HG03175 (cell line): Measurements from ENCODE around the gene MTHFD2L.
"Not testable (repeated sequence)": the region's sequence is repeated elsewhere in the genome, so short reads cannot be mapped to it uniquely, and the experiment has no call there.

ENCODE experiments used
- ATAC-seq: cut with Tn5 transposase; IDR thresholded peaks from one replicate; pipeline ENCODE4 v1.9.1; 2021; ENCODE audit warnings: mild to moderate bottlenecking, moderate library complexity; ENCODE audit not compliant: unreplicated experiment

The MTHFD2L gene

DNA sequence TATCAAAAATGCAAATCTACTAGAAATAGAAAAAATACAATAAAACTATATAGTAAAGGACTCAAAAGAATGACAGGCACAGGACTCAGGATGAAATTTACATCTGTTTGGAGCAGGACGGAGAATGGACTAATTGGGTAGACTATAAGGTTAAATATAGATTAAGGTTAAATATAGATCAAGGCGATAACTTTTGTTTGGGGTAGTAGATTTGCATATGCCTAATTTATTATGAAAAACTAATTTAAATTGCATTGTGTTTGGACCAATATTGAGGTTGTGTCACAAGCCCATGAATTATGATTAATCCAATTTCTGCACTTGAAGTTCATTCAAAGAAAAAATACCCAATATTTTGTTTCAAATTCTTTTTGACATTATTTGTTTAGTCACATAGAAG is 31.0 kb downstream of the MTHFD2L start:
- no peak for ATAC-seq

DNA sequence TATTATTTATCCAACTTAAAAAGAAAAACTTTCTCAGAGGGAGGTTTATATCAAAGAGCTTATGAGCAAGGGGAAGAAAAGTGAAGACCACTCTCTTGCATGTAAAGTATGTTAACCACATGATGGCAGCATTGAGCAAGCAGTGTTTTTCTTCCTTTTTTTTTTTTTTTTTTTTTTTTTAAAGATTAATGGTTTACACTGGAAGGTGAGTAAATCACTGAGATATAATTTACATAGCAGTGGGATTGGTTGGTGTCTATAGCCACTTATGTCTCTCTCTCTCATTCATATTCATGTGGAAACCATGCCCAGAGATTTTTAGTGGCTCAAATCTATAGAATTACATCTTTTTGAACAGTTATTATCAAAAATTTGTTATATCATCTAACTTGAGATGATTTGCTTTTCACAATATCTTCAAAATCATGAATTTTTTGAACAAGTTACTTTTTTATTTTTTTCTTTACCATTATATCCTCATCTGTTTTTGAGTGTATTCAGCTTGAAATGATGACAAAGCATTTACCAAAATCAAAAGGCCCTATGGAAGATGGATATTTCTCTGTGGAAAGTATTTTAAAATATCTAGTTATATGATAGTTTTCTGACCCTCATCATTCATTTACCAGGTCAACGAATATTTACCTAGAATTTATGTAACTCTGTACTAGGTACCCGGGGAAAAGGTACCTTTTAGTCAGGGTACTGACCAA is 31.6 kb downstream of the MTHFD2L start:
- peak; percentile 64 for ATAC-seq

DNA sequence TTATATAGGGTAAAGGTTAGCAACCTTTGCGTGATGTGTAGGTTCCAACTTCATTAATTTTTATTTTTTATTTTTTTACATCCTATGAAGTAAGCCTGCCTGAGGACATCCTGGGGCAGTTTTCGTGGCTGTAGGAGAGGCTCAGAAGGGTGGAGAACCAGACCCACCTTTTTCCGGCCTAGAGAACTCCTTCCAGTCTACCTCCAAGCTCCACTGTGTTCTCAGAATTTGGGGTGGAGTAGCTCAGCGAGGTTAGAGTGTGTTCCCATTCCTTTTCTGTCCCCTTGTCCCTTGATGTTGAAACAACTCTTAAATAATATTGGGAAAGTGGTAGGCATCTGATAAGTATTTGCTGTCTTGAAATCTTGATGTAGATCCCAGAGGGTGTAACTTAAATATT is 32.4 kb downstream of the MTHFD2L start:
- no peak for ATAC-seq

DNA sequence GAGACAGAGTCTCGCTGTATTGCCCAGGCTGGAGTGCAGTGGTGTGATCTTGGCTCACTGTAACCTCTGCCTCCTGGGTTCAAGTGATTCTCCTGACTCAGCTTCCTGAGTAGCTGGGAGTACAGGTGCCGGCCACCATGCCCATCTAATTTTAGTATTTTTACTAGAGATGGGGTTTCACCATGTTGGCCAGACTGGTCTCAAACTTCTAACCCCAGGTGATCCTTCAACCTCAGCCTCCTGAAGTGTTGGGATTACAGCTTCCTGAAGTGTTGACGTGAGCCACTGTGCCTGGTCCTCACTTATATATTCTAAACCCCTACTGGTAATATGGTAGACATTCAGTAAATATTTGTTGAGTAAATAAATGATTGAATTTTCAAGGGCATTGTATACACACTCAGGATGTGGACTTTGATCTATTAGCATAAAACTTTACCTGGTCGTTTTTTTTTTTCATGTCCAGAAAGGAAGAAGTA is 33.0 kb downstream of the MTHFD2L start:
- ATAC-seq, result no peak

DNA sequence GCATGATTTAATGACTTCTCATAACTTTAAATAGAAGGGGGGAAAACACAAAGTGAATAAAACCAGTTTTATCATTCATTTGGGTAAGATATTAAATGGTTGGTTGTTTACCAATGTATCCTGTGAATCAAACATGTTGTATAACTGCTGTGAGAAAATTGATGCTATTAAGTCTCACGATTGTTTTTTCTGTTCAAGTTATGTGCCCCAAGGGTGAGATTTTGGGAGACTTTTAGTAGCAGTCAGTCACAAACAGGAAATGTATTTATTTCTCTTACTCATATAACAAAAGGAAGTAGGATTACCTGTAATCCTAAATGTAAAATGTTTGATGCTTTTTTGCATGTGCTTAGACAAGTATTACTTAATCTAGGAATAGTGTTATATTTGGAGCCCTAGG is 39.2 kb downstream of the MTHFD2L start:
- ATAC-seq, result no peak

DNA sequence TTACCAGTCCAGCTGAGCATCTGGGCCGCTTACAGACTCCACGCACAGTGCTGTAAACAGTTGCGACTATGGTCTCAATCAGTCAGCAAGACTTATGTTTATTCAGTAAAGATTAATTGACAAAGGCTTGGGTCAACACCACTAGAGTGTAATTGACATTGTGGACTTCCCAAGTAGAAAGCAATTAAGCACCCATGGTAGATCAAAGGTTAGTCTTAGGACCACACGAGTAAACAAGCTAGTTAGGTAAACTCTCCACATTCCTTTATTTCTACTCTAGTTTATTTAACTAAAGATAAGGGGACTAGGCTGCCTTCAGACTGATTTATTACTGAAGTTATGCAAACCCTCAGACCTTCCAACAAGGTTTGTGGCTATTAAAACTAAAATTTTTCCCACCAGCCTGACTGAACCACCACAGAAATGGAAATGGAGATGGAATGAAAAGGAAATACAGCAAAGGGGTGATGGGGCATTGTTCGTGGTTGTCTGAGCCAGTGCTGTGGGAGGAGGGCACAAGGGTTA is 44.2 kb downstream of the MTHFD2L start:
- no peak for ATAC-seq

DNA sequence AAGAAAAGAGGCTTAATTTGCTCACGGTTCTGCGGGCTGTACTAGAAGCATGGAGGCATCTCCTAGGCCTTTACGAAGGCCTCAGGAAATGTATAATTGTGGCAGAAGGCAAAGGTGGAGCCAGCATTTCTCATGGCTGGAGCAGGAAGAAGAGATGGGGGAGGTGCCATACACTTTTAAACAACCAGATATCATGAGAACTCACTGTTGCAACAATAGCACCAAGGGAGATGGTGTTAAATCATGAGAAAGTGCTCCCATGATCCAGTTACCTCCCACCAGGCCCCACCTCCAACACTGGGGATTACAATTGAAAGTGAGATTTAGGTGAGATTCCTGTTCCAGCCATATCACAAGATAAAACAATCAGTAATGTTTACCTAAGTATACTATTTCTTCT is 45.5 kb downstream of the MTHFD2L start:
- no peak for ATAC-seq

DNA sequence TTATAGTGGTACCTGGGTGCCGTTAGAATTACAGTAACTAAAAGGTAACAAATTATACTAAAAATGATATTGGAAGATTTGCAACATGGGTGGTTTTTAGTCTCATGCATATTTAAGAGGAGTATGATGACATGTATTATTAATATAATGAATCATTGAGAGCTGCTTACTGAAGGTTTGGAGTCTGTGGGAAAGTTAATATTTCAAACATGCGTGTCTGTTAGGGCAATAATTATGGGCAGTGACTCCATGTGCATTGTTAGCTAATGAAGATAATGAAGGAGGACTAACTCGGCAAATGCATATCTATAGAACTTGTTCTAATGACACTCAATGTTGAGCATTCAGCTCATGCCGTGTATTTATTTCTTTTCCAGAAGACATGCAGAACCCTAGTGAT is 47.1 kb downstream of the MTHFD2L start:
- no peak for ATAC-seq

DNA sequence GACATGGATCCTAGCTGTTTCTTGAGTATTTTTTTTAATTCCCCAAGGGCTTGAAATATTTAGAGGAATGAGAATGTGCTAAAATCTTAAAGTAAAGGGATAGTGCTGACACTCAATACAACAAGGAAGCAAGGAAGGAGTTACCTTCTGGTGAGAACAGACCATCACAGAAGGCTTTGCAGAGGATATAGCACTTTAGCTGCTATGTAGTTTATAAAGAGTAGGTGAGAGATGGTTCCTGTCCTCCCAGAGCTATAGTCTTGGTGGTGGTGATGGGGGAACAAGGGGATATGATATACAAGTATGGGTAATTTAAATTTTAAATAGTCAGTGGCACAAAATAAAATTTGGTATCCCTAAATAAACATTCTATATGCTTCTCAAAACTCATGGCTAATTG is 47.6 kb downstream of the MTHFD2L start:
- ATAC-seq, result no peak

DNA sequence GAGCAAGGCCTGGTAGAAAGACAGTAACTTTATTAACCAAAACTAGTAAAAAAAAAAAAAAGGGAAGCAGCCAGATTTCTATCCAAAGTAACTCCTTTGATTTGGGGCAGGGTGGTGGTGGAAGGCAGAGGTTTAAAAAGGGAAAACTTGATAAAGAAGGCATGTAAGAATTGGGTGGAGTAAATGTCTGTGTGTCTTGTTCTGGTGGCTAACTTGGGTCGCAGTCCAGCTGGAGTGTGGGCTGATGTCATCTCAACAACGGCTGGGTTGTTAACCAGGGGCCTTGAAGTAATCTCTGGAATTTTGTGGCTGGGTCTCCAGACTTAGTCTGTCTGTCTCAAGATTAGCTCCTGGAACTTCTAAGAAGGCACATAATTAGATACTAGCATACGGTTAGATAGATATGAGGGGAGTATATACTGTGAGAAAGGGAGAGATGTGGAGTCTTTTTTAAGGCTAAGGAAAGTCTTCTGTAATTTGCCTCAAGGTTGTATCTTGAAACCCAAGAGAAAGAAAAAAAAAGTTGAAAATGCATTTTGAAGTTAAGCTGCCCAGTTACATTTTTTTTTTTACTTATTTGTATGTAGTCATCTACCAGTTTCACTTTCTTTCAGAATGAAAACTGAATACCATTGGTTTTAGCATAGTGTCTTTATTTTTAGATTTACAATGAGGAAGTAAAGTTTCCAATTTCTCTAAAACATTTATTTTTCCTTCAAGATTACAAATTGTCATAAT is 48.3 kb downstream of the MTHFD2L start:
- peak; percentile 91 for ATAC-seq

DNA sequence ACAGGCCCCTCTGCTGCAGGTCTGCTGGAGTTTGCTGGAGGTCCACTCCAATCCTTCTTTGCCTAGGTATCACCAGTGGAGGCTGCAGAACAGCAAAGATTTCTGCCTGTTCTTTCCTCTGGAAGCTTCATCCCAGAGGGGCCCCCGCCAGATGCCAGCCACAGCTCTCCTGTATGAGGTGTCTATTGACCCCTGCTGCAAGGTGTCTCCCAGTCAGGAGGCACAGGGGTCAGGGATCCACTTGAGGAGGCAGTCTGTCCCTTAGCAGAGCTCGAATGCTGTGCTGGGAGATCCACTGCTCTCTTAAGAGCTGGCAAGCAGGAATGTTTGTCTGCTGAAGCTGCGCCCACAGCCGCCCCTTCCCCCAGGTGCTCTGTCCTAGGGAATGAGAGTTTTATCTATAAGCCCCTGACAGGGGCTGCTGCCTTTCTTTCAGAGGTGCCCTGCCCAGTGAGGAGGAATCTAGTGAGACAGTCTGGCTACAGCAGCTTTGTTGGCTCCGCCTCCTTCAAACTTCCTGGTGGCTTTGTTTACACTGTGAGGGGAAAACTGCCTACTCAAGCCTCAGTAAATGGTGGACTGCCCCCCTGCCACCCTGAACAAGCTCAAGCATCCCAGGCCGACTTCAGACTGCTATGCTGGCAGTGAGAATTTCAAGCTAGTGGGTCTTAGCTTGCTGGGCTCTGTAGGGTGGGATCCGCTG is 56.7 kb downstream of the MTHFD2L start:
- not testable (repeated sequence) for ATAC-seq

DNA sequence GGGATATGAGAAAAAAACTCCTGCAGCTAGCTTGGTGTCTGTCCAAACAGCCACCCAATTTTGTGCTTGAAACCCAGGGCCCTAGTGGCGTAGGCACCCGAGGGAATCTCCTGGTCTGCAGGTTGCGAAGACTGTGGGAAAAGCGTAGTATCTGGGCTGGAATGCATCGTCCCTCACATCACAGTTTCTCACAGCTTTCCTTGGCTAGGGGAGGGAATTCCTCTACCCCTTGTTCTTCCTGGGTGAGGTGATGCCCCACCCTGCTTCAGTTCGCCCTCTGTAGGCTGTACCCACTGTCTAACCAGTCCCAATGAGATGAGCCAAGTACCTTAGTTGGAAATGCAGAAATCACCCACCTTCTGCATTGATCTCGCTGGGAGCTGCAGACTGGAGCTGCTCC is 57.3 kb downstream of the MTHFD2L start:
- not testable (repeated sequence) for ATAC-seq

DNA sequence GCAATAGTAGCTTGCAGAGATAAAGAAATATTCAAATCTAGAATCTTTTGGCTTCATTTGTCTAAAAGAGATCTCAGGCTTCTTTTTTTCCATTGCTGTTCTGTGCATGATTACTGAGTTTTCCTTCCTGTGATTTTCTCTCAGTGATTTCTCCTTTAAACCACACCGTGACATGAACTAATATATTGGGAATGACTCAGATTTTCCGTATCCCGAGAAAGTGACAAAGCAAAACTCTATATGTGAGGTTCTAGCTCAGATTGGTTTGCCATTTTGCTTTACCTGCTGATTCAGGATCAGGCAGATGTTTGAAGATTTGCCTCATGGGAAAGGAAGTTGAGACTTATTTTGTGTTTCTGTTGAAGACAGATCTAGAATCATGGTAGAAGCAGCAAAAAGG is 59.4 kb downstream of the MTHFD2L start:
- ATAC-seq, result no peak

DNA sequence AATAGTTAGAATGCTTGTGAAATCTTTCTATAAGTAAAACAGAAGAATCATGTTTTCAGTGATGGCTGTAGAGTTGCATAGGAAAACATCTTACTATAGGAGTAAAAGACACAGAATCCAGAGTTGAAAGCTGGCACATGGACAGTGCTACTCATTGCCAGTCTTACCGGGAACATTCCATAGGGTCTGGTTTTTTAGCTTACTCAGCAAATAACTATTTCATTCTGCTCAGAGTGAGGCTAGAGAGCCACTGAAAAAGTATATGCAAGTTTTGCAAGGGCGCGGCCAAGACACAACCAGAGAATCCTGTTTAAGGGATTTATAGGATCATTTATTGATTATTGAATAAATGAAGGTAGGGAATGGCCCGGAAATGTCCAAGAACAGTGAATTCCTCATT is 60.3 kb downstream of the MTHFD2L start:
- no peak for ATAC-seq

DNA sequence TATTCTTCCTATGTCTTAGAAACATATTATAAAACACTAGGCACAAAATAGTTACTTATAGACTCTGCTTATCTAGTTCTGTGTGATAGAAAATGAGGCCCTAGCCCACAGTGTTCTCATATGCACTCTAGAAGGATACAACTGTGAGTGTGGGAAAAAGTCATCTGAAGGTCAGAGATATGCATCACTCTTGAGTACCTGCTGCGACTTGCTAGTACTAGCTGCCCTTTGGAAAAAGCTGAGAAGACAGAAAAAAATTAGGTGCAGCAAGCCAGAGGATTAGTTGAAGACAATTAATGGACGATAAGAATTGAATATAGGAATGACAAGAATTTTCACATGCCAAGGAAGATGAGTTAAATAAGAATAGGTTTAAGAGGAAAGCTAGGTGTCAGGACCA is 61.3 kb downstream of the MTHFD2L start:
- ATAC-seq, result no peak

DNA sequence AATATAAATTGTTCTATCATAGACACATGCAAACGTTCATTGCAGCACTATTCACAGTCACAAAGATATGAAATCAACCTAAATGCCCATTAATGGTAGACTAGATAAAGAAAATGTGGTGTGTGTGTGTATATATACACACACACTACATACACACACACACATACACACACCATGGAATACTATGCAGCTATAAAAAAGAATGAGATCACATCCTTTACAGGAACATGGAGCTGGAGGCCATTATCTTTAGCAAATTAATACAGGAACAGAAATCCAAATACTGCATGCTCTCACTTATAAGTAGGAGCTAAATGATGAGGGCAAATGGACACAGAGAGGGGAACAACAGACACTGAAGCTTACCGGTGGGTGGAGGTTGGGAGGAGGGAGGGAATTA is 65.2 kb downstream of the MTHFD2L start:
- ATAC-seq, result no peak

DNA sequence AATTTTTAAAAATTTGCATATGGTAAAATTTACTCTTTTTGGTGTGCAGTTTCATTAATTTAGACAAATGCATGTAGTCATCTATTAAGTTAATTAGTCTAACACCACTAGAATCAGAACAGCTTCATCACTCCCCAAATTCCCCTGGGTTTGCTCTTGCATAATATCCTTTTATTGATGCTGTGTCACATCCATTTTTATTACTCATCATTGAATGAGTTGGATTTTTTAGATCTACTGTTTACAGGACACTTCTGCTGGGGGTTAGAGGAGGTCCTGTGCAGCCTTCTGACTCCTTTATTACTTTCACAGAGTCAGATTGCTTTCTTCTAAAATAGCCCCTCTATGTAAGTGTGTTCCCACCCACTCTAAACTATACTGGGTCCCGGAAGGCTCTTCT is 65.9 kb downstream of the MTHFD2L start:
- ATAC-seq, result no peak

DNA sequence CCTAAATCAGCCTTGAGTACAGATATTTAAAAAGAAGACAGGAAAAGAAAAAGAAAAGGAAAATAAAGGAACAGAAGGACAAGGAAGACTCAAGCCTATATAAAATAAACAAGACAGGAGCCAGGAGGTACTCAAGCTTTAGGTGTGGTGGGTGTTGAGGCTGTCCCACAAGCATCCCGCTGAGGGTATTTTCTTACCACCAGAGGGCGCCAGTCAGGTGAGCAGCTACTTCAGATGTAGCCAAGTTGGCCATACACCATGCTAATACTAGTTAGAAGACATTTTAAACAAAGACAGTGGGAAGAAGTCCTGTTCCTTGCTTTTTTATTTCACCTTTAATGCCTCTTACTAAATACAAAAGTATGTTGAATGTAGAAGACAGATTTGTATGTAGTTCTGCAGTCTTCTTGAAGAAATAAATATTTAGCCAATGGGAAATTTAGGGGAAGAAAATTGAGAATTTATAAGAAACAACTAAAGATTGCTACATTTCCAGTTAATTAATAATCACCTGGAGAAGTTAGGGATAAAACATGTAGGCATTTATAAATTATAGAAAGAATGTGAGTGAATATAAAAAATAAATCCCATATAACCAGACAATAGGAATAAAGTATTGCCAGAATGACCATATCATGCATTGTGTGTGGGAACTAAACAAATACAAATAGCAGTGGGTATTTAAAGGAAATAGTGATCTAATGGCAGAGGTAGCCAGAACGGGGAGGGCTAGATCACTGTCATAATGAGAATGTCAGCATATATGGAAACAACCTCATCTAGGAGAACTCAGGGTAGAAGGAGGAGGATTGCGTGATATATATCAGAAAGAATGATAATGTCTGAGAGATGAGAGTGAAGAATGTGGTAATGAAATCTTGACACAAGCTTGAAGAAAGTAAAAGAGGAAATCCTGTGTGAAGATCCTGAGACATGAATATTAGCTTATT is 71.0 kb downstream of the MTHFD2L start:
- peak; percentile 88 for ATAC-seq

DNA sequence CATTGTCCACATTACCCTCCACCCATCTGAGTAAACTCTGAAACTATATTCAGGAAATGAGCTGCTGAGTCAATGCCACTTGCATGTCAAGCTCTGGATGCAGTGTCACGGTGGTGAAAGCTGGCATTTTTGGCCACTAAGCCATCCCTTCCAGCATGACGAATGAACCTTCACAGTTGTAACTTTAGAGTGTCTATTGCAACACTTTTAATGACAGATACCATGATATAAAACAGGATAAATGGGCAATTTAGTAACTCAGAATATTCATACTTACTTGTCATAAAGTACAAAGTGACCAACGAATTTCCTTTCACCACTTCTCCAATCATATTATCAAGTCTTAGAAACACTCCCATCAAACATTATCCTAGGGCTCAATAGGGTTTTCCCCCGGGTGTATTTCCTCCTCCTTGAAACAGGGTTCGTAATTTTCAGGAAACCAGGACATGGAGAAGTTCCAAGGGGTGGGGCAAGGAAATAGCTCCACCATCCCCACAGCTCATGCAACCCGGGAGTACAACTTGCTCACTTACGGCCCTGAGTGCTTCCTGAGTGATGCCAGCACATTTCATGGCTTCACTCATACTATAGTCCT is 73.1 kb downstream of the MTHFD2L start:
- peak; percentile 36 for ATAC-seq

DNA sequence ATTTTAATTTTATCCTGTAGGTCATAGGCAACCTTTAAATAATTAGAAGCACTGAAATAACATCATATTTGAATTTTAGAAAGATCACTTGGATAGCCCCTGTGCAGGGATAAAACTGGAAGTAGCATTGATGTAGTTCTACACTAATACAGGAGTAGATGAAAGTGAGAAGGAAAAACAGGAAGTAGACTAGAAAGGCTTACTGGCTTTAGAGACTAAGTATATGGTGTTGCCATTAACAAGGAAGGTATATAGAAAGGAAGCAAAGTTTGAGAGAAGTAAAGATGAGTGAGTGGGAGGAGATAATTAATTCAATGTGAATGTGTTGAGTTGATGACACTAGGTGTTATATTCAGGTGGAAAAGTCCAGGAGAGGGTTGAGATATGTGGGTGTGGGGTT is 77.2 kb downstream of the MTHFD2L start:
- ATAC-seq, result peak; percentile 71
